ENCODE measurements around the gene DSCAML1. TPM values are rescaled to one million over a fixed set of nuclear protein-coding genes. Genes with fewer than 3 reads are reported as not detected.

Gene DSCAML1
- total RNA-seq, 1 experiment from 2014 or later, result 0.90 TPM

DNA sequence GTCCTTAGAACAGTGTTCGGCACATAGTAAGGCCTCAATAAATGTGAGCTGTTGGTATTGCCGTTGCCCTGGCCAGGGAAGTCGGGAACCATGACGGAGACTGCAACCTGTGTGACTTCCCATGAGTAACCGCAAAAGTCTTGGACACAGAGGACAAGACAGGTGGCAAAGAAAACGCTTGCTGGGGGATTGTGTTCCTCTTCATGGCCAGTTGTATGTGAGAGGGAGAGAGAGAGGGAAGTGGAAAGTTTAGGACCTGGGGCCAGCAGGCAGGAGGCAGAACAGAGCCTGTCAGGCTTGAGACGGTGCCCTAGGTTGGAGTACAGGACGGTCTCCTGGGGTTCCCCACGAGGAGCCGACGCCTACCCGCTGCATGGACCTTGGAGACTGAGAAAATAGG is 379.2 kb downstream of the DSCAML1 start (continued):
- no peak for TF ChIP-seq OVOL2 (CRISPR knock-in tag; IDR thresholded peaks at IDR 0.05; ENCODE audit: borderline replicate concordance)
- TF ChIP-seq CREM (CRISPR knock-in tag; IDR thresholded peaks at IDR 0.05), result no peak

DNA sequence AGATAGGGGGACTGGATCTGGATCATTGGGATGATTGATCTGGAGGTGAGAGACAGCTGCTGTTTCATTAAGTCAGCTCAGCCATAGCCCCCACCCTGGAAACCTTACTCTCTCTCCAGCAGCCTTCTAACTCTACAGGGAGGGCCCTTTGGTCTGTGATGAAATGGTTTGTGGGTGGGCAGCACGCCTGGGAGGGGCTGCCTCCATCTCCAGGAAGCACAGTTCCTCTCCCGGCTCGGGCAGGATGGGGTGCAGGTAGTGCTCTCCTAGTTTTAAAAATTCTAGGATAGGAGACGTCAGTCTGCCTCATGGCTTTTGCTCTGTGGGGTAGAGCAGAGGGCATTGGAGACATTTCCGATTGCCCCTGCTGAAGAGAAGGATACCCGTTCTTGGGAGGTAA is 379.7 kb downstream of the DSCAML1 start:
- H3K27me3 Mint-ChIP-seq (ENCODE audit: low read depth), result no peaks in the 10 kb centered on the region; the same call in 1 of the 2 replicates
- ChIA-PET POLR2A (no interaction called here), CTCF (interaction anchor here (10.4 kb wide), 1 partner anchor 8 kb away, joined by 103 read pairs; no protein-coding TSS in a partner anchor)
- H3K27ac Mint-ChIP-seq, result no peak overlapping the region
- H3K4me3 Mint-ChIP-seq, result no peak overlapping the region
- TF ChIP-seq, protein P1, sequence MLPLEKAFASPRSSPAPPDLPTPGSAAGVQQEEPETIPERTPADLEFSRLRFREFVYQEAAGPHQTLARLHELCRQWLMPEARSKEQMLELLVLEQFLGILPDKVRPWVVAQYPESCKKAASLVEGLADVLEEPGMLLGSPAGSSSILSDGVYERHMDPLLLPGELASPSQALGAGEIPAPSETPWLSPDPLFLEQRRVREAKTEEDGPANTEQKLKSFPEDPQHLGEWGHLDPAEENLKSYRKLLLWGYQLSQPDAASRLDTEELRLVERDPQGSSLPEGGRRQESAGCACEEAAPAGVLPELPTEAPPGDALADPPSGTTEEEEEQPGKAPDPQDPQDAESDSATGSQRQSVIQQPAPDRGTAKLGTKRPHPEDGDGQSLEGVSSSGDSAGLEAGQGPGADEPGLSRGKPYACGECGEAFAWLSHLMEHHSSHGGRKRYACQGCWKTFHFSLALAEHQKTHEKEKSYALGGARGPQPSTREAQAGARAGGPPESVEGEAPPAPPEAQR (CRISPR knock-in tag; IDR thresholded peaks at IDR 0.05), result no peak
- TF ChIP-seq, protein P2, sequence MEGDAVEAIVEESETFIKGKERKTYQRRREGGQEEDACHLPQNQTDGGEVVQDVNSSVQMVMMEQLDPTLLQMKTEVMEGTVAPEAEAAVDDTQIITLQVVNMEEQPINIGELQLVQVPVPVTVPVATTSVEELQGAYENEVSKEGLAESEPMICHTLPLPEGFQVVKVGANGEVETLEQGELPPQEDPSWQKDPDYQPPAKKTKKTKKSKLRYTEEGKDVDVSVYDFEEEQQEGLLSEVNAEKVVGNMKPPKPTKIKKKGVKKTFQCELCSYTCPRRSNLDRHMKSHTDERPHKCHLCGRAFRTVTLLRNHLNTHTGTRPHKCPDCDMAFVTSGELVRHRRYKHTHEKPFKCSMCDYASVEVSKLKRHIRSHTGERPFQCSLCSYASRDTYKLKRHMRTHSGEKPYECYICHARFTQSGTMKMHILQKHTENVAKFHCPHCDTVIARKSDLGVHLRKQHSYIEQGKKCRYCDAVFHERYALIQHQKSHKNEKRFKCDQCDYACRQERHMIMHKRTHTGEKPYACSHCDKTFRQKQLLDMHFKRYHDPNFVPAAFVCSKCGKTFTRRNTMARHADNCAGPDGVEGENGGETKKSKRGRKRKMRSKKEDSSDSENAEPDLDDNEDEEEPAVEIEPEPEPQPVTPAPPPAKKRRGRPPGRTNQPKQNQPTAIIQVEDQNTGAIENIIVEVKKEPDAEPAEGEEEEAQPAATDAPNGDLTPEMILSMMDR (IDR thresholded peaks at IDR 0.05), result no peak
- TF ChIP-seq, protein P3, sequence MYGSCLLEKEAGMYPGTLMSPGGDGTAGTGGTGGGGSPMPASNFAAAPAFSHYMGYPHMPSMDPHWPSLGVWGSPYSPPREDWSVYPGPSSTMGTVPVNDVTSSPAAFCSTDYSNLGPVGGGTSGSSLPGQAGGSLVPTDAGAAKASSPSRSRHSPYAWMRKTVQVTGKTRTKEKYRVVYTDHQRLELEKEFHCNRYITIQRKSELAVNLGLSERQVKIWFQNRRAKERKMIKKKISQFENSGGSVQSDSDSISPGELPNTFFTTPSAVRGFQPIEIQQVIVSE (CRISPR knock-in tag; IDR thresholded peaks at IDR 0.05; ENCODE audit: borderline replicate concordance), result no peak
- TF ChIP-seq FOXK1 (CRISPR knock-in tag; IDR thresholded peaks at IDR 0.05) (no peak), GABPB1 (CRISPR knock-in tag; IDR thresholded peaks at IDR 0.05) (no peak), KAT7 (CRISPR knock-in tag; IDR thresholded peaks at IDR 0.05; ENCODE audit: borderline replicate concordance) (no peak), ZBTB21 (CRISPR knock-in tag; IDR thresholded peaks at IDR 0.05; ENCODE audit: borderline replicate concordance) (no peak), SP1 (CRISPR knock-in tag; conservative IDR thresholded peaks at IDR 0.05) (no peak), SMAD3 (CRISPR knock-in tag; IDR thresholded peaks at IDR 0.05; ENCODE audit: borderline replicate concordance) (no peak)
- TF ChIP-seq, protein P4, sequence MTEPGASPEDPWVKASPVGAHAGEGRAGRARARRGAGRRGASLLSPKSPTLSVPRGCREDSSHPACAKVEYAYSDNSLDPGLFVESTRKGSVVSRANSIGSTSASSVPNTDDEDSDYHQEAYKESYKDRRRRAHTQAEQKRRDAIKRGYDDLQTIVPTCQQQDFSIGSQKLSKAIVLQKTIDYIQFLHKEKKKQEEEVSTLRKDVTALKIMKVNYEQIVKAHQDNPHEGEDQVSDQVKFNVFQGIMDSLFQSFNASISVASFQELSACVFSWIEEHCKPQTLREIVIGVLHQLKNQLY (CRISPR knock-in tag; IDR thresholded peaks at IDR 0.05), result no peak
- TF ChIP-seq, protein P5, sequence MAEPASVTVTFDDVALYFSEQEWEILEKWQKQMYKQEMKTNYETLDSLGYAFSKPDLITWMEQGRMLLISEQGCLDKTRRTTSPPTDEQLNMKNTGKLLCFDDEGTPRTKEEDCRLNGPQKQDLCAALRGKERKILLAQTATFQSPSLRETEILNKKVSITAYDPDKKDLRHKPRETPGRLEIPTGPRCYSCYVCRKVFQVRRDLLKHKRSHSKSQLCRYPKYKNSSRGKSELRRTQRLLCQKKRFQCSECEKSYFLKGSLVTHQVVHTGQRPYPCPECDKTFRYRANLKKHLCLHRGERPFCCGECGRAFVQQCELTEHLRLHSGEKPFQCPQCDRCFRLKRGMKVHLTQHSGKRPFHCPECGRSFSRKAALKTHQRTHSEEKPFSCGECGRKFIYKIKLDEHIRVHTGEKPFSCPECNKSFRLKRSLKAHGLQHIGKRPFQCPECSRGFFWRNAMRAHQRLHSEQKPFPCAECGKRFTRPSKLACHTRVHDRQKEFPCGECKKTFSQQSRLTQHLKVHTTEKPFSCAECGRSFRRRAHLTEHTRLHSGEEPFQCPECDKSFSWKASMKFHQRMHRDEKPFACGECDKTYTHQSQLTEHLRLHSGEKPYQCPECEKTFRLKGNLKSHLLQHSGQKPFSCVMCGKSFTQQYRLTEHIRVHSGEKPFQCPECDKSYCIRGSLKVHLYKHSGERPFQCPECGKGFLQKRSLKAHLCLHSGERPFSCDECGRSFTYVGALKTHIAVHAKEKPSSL (CRISPR knock-in tag; conservative IDR thresholded peaks at IDR 0.05), result no peak
- TF ChIP-seq, protein P6, sequence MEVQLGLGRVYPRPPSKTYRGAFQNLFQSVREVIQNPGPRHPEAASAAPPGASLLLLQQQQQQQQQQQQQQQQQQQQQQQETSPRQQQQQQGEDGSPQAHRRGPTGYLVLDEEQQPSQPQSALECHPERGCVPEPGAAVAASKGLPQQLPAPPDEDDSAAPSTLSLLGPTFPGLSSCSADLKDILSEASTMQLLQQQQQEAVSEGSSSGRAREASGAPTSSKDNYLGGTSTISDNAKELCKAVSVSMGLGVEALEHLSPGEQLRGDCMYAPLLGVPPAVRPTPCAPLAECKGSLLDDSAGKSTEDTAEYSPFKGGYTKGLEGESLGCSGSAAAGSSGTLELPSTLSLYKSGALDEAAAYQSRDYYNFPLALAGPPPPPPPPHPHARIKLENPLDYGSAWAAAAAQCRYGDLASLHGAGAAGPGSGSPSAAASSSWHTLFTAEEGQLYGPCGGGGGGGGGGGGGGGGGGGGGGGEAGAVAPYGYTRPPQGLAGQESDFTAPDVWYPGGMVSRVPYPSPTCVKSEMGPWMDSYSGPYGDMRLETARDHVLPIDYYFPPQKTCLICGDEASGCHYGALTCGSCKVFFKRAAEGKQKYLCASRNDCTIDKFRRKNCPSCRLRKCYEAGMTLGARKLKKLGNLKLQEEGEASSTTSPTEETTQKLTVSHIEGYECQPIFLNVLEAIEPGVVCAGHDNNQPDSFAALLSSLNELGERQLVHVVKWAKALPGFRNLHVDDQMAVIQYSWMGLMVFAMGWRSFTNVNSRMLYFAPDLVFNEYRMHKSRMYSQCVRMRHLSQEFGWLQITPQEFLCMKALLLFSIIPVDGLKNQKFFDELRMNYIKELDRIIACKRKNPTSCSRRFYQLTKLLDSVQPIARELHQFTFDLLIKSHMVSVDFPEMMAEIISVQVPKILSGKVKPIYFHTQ (CRISPR knock-in tag; IDR thresholded peaks at IDR 0.05), result no peak
- TF ChIP-seq, protein P7, sequence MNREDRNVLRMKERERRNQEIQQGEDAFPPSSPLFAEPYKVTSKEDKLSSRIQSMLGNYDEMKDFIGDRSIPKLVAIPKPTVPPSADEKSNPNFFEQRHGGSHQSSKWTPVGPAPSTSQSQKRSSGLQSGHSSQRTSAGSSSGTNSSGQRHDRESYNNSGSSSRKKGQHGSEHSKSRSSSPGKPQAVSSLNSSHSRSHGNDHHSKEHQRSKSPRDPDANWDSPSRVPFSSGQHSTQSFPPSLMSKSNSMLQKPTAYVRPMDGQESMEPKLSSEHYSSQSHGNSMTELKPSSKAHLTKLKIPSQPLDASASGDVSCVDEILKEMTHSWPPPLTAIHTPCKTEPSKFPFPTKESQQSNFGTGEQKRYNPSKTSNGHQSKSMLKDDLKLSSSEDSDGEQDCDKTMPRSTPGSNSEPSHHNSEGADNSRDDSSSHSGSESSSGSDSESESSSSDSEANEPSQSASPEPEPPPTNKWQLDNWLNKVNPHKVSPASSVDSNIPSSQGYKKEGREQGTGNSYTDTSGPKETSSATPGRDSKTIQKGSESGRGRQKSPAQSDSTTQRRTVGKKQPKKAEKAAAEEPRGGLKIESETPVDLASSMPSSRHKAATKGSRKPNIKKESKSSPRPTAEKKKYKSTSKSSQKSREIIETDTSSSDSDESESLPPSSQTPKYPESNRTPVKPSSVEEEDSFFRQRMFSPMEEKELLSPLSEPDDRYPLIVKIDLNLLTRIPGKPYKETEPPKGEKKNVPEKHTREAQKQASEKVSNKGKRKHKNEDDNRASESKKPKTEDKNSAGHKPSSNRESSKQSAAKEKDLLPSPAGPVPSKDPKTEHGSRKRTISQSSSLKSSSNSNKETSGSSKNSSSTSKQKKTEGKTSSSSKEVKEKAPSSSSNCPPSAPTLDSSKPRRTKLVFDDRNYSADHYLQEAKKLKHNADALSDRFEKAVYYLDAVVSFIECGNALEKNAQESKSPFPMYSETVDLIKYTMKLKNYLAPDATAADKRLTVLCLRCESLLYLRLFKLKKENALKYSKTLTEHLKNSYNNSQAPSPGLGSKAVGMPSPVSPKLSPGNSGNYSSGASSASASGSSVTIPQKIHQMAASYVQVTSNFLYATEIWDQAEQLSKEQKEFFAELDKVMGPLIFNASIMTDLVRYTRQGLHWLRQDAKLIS (CRISPR knock-in tag; IDR thresholded peaks at IDR 0.05; ENCODE audit: borderline replicate concordance), result no peak
- TF ChIP-seq, protein P8, sequence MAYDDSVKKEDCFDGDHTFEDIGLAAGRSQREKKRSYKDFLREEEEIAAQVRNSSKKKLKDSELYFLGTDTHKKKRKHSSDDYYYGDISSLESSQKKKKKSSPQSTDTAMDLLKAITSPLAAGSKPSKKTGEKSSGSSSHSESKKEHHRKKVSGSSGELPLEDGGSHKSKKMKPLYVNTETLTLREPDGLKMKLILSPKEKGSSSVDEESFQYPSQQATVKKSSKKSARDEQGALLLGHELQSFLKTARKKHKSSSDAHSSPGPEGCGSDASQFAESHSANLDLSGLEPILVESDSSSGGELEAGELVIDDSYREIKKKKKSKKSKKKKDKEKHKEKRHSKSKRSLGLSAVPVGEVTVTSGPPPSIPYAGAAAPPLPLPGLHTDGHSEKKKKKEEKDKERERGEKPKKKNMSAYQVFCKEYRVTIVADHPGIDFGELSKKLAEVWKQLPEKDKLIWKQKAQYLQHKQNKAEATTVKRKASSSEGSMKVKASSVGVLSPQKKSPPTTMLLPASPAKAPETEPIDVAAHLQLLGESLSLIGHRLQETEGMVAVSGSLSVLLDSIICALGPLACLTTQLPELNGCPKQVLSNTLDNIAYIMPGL (CRISPR knock-in tag; IDR thresholded peaks at IDR 0.05), result no peak
- H3K36me3 Mint-ChIP-seq, result no peaks in the 10 kb centered on the region
- H3K9me3 Mint-ChIP-seq, result no peaks in the 10 kb centered on the region
- H3K4me1 Mint-ChIP-seq, result no peaks in the 10 kb centered on the region
- ATAC-seq, result no peak
- DNase-seq (ENCODE audit: low spot score), result no peak
